RWPE2 (cell line): Measurements from ENCODE around the gene NMNAT2.

Experiments used
- ATAC-seq: fragments of 200-7000 bp; cut with Tn5 transposase; 3 replicates; pipeline ENCODE4 v1.9.1; 2021; ENCODE audit warnings: low read depth
- DNase-seq: peaks from one replicate; pipeline ENCODE4 v3.0.0-alpha.2; 2020; ENCODE audit warnings: low spot score
- H3K27ac ChIP-seq: fragments of 450-650 bp; 2 replicates; pipeline ENCODE4 v1.5.1; 2017; ENCODE audit warnings: mild to moderate bottlenecking; ENCODE audit not compliant: poor library complexity, severe bottlenecking
- H3K27me3 ChIP-seq: fragments of 250-450 bp; sonication (Bioruptor Pico); 2 replicates; pipeline ENCODE4 v1.5.1; 2021; ENCODE audit warnings: mild to moderate bottlenecking, moderate library complexity; ENCODE audit not compliant: insufficient read depth, poor library complexity, severe bottlenecking
- H3K36me3 ChIP-seq: fragments of 250-450 bp; sonication (Bioruptor Pico); 2 replicates; pipeline ENCODE4 v1.5.1; 2020; ENCODE audit warnings: low read depth, mild to moderate bottlenecking, moderate library complexity
- H3K4me1 ChIP-seq: fragments of 250-450 bp; sonication (Bioruptor Pico); 2 replicates; pipeline ENCODE4 v1.5.1; 2021; ENCODE audit warnings: mild to moderate bottlenecking, moderate library complexity; ENCODE audit not compliant: insufficient read depth, poor library complexity, severe bottlenecking
- H3K4me3 ChIP-seq: fragments of 250-450 bp; sonication (Bioruptor Pico); 2 replicates; pipeline ENCODE4 v1.5.1; 2021; ENCODE audit warnings: mild to moderate bottlenecking, moderate library complexity; ENCODE audit not compliant: severe bottlenecking
- H3K9me3 ChIP-seq: fragments of 250-450 bp; sonication (Bioruptor Pico); 2 replicates; pipeline ENCODE4 v1.5.1; 2021; ENCODE audit warnings: mild to moderate bottlenecking, moderate library complexity; ENCODE audit not compliant: severe bottlenecking
- CTCF ChIP-seq: fragments of 450-650 bp; IDR thresholded peaks from one replicate; pipeline ENCODE4 v1.5.1; 2017; ENCODE audit warnings: mild to moderate bottlenecking, moderate library complexity; ENCODE audit not compliant: poor library complexity, severe bottlenecking

Gene NMNAT2

GRCh38 chr1:183449223-183449770 lies 31.1 kb upstream of the NMNAT2 start:
- Histone ChIP-seq H3K27me3 (no peaks in the 10 kb centered on the region), H3K4me3 (no peak overlapping the region), H3K36me3 (no peaks in the 10 kb centered on the region), H3K27ac (no peak overlapping the region), H3K4me1 (peaks cover 11% of the 10 kb centered on the region), H3K9me3 (no peaks in the 10 kb centered on the region)
- ATAC-seq (no peak), DNase-seq (no peak)
- no peak for TF ChIP-seq CTCF

DNA sequence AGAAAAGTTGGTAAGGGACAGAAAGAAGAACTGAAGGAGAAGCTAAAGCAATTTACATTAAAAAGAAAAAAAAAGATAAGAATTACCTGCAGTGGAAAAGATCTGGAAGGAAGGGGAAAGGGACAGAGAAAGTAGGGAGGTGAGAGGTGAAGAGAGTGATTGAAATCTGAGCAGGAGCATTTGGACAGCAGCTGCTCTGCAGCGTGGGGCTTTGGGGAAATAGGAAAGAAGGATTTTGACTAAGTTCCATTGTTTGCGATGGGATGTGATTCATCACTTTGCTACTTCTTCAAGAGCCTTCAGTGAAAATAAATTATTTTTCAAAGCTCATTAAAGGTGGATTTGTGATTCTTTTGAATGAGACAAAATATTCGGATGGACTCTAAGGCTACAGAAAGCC lies 26.1 kb upstream of the NMNAT2 start:
- H3K27ac ChIP-seq: peak overlapping the region; percentile 3
- no peak for TF ChIP-seq CTCF
- H3K36me3 ChIP-seq: no peaks in the 10 kb centered on the region
- H3K27me3 ChIP-seq: no peaks in the 10 kb centered on the region
- H3K4me3 ChIP-seq: no peak overlapping the region
- ATAC-seq (peak; percentile 85), DNase-seq (no peak)
- H3K4me1 ChIP-seq: no peaks in the 10 kb centered on the region
- H3K9me3 ChIP-seq: no peaks in the 10 kb centered on the region

GRCh38 chr1:183443466-183443865 lies 25.3 kb upstream of the NMNAT2 start:
- Histone ChIP-seq H3K27me3 (no peaks in the 10 kb centered on the region), H3K9me3 (no peaks in the 10 kb centered on the region), H3K36me3 (no peaks in the 10 kb centered on the region), H3K27ac (no peak overlapping the region), H3K4me1 (no peaks in the 10 kb centered on the region), H3K4me3 (no peak overlapping the region)
- ATAC-seq: no peak
- no peak for DNase-seq
- no peak for TF ChIP-seq CTCF

DNA sequence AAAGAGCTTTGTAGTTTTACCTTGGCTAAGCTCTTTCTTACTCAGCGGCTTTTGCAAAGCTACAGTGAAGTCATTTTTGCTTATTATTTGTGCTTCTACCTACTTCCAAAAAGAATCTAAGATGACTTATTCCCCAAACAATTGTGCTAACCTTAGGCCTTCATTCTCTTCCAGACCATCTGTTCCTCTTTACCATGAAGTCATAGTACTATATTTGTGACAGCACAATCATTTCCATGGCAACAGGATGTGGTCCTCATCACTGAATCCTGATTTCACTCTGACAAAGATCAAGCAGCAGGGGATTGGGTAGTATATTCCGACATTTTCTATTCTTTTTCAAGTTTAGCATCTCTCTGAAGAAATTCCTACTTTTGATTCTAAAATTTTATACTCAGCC lies 24.8 kb upstream of the NMNAT2 start:
- Histone ChIP-seq H3K4me1 (no peaks in the 10 kb centered on the region), H3K4me3 (no peak overlapping the region), H3K36me3 (no peaks in the 10 kb centered on the region), H3K27ac (no peak overlapping the region), H3K27me3 (no peaks in the 10 kb centered on the region), H3K9me3 (no peaks in the 10 kb centered on the region)
- TF ChIP-seq CTCF: no peak
- ATAC-seq (no peak), DNase-seq (no peak)

- H3K4me1 ChIP-seq: peaks cover under 1% of the 10 kb centered on the region
- no peaks in the 10 kb centered on the region for H3K27me3 ChIP-seq
- H3K27ac ChIP-seq: no peak overlapping the region
- no peak for DNase-seq
- no peak for TF ChIP-seq CTCF
- H3K9me3 ChIP-seq: no peaks in the 10 kb centered on the region
- H3K36me3 ChIP-seq: no peaks in the 10 kb centered on the region
- no peak overlapping the region for H3K4me3 ChIP-seq
- ATAC-seq: no peak
Measured at GRCh38 chr1:183438060-183438459, 19.9 kb upstream of the NMNAT2 start.
